RPMI7951 (cell line): ENCODE results near the gene EXOC3L4. TPM values are rescaled to one million over a fixed set of nuclear protein-coding genes. Genes with fewer than 3 reads are reported as not detected.

Source experiments
- DNase-seq: peaks from one replicate; pipeline ENCODE4 v3.0.0-alpha.2; 2012; ENCODE audit warnings: low read depth
- total RNA-seq: library from RNA; depleted of rRNA; stranded (reverse); fragments of >200 nt; shearing (Covaris generic); gene quantifications from 2 replicates; pipeline ENCODE4 v1.2.3, GENCODE V29; 2014

The EXOC3L4 gene
- total RNA-seq, 1 experiment from 2014 or later: not detected

- peak; percentile 42 for DNase-seq
Measured at GRCh38 chr14:103091041-103091882, 3.3 kb upstream of the EXOC3L4 start.

DNA sequence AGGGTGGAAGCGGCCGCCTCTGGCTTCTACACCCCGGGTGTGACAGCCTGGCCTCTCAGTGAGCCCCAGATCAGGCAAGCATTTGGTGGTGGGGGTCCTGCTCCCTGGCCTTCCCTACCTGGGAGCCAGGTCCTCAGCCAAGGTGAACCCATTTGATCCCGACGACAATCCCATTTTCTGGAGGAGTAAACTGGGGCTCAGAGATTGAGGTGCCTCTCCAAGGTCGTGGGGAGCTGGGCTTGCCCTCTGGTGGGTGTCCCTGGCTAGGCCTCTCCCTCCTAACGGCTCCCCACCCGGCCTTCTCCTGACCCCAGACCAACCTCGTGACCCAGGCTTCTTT is 2.7 kb upstream of the EXOC3L4 start:
- DNase-seq: no peak

DNA sequence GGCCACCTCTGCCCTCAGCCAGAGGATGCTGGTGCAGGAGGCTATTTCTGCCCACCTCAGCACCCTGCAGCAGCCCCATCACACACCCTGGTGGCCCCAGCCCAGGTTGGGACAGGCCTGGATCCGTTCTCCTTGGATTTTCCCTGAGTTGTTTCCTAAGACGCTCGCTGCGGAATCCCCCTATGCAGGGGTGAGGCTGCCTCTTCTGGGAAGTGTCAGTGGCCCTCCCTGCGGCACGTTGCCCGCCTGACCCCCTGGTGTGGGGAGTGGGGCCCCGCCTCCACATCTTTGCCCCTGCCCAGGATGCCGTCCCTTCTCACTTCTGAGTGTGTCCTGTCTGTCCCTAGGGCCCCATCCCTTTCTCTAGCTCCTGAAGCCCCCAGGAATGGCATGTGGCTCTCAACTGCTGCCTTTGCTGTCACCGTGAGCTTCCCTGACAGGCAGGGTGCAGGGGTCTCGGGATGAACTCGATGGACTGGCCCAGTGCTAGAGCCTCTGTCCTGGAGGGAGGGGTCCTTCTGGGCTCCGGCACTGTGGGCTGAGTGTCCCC is 594 bp upstream of the EXOC3L4 start:
- no peak for DNase-seq

GRCh38 chr14:103095210-103095778 is 769 bp downstream of the EXOC3L4 start:
- DNase-seq: no peak

- DNase-seq: no peak
Measured at GRCh38 chr14:103096387-103096786, 1.9 kb downstream of the EXOC3L4 start.

DNA sequence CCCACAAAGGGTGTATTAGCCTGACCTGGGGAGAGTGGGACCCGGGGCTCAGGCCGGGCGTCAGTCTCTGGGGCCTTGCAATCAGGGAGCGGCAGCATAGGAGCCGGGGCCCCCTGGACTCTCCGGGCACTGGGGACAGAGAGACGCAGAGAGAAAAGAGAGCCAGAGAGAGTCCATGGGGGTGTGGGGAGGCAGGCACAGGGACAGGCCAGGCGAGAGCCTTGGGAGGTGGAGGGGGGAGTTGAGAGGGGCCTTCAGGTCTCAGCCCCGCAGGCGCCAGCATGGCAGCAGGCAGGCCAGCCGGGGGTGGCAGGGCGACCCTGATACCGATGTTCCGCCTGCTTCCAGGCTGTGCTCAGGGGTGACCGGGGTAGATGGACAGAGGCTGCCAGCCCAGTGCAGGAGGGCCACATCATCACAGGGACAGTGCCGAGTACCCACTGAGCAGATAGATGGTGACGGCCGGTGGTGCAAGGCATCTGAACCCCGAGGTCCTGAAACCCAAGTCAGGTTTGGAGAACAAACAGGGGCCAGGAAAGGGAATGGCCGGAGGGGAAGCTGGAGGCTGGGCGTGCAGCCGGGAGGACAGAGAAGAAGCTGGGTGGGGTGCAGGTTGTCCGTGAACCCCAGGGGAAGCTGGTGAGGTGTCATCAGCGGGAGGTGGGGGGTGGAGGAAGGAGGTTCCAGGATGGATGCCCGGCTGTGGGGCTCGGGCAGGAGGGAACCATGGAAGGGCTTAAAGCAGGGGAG is 2.9 kb downstream of the EXOC3L4 start:
- no peak for DNase-seq

GRCh38 chr14:103097994-103098957 is 3.8 kb downstream of the EXOC3L4 start:
- DNase-seq: no peak

DNA sequence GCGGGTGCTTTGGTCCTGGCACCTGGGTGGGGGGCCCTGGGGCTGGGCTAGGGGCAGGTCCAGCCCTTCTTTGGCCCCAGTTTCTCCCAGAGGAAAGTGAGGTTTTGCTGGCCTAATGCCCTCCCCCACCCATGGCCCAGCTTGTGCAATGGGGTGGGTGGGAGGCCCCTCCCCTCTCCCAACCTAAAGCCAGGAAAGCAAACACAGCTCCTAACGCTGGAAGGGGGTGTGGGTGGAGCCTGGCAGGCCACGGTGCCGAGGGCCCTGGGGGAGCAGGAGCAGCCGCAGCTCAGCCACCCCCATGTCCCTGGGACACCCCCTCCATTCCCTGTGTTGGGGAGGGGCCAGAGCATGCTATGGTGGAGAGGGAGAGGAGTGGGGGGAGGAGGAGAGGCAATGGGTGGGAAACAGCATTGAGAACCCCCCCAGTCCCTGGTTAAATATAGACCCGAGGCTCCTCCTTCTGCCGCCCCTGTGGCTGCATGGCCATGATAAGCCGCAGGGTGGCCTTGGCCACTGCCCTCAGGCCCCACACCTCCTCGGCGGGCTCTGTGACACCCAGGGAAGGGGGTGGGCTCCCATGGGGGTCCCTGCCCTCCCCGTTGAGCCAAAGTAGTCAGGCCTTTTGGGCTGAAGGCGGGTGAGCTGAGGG is 4.7 kb downstream of the EXOC3L4 start:
- DNase-seq: no peak

GRCh38 chr14:103099733-103100280 is 5.3 kb downstream of the EXOC3L4 start:
- no peak for DNase-seq

DNA sequence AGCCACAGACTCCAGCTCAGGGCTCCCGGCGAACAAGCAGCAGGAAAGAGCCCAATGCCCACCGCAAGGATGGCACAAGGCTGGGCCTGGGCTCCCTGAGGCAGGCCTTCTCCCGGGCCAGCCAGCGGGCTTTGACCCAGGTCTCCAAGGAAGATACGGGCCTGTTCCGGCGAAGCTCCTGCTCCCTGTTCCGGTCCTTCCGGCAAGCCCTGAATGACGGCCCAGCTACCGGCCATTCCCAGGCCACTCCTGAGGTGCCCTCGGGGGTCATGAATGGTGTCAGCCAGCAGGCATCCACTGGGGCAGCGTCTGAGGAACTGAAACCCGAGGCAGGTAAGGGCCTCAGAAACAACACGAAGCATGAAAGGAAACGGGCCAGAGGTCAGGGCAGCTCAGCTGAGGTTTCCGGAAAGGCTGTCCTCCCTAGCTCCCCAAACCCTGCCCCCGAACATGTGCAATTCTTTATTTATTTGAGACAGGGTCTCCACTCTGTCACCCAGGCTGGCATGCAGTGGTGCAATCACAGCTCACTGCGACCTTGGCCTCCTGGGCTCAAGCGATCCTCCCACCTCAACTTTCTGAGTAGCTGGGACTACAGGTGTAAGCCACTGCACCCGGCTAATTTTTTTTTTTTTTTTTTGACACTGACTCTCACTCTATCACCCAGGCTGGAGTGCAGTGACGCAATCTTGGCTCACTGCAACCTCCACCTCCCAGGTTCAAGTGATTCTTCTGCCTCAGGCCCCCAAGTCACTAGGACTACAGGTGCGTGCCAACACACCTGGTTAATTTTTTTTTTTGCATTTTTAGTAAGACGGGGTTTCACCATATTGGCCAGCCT is 6.0 kb downstream of the EXOC3L4 start:
- no peak for DNase-seq

DNA sequence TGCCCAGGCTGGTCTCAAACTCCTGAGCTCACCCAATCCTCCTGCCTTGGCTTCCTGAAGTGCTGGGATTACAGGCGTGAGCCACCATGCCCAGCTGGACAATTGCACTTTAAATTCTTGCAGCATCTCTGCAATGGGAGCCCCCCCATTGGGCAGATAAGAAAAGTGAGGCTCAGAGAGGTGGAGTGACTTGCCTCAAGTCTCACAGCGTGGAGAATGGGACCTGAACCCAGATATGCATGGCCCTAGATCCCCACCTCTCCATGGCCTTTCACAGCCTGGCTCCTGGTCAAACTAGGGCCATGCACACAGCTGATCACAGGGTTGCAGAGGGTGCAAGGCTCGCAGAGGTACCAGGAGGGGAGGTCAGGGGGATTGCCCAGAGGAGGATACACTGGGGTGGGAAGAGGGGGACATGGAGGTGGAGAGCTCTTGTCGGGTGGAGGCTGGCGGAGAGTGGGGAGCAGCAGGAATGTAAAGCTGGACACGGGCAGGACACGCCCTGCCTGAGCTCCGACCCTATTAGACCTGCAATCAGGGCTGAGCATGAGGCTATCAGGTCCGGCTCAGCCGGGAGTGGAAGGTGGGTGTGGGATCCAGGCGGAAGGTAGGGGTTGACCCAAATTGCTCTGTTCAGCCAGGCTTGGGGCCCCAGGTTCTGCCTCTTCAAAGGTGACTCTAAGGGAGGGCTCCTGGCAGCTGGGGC is 6.9 kb downstream of the EXOC3L4 start:
- no peak for DNase-seq

GRCh38 chr14:103101963-103102688 is 7.6 kb downstream of the EXOC3L4 start:
- no peak for DNase-seq

DNA sequence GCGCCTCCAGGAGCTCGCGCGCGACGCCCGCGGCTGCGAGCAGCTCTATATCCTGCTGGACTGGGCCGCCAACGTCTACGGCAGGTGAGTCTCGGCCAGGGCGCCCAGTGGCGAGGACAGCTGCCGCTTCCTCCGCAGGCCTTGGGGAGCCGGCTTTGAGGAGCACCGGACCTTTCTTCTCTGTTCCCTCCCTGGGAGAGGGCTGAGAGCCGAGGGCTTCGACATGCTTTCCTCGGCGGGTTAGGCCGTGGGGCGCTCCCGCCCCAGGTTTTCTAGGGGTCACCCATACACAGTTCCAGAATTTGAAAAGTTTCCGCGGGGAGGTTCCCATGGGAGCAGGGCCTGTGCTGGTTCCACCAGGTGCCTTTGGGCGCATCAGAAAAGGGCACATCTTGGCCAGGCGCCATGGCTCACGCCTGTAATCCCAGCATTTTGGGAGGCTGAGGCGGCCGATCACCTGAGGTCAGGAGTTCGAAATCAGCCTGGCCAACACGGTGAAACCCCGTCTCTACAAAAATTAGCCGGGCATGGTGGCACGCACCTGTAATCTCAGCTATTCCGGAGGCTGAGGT is 8.2 kb downstream of the EXOC3L4 start:
- DNase-seq: no peak

- peak; percentile 76 for DNase-seq
Measured at GRCh38 chr14:103103461-103104388, 9.2 kb downstream of the EXOC3L4 start.

GRCh38 chr14:103104389-103104653 is 9.8 kb downstream of the EXOC3L4 start:
- DNase-seq: no peak

- peak; percentile 47 for DNase-seq
Measured at GRCh38 chr14:103104654-103105452, 10.3 kb downstream of the EXOC3L4 start.
